Ishikawa (cell line): ENCODE measurements around the gene S100A2.

Source experiments
- CEBPB ChIP-seq: IDR thresholded peaks from 2 replicates; pipeline ENCODE4 v1.6.1; 2012
- CREB1 ChIP-seq: IDR thresholded peaks from 2 replicates; pipeline ENCODE4 v1.6.1; 2012; ENCODE audit warnings: low read depth
- EP300 ChIP-seq: IDR thresholded peaks from 2 replicates; pipeline ENCODE4 v1.6.1; 2012; ENCODE audit warnings: borderline replicate concordance
- FOXM1 ChIP-seq: IDR thresholded peaks from 2 replicates; pipeline ENCODE4 v1.6.1; 2012; ENCODE audit warnings: low read depth, borderline replicate concordance
- MAX ChIP-seq: IDR thresholded peaks from 2 replicates; pipeline ENCODE4 v1.6.1; 2012
- NFIC ChIP-seq: IDR thresholded peaks from 2 replicates; pipeline ENCODE4 v1.6.1; 2012
- RAD21 ChIP-seq: IDR thresholded peaks from 2 replicates; pipeline ENCODE4 v1.6.1; 2012; ENCODE audit warnings: low read depth
- REST ChIP-seq: IDR thresholded peaks from 2 replicates; pipeline ENCODE4 v1.6.1; 2012; ENCODE audit warnings: low read depth, mild to moderate bottlenecking
- TAF1 ChIP-seq: IDR thresholded peaks from 2 replicates; pipeline ENCODE4 v1.6.1; 2012; ENCODE audit warnings: low read depth, mild to moderate bottlenecking
- TCF12 ChIP-seq: IDR thresholded peaks from 2 replicates; pipeline ENCODE4 v1.6.1; 2012; ENCODE audit warnings: low read depth
- YY1 ChIP-seq: IDR thresholded peaks from 2 replicates; pipeline ENCODE4 v1.6.1; 2012; ENCODE audit warnings: low read depth
- ZBTB7A ChIP-seq: IDR thresholded peaks from 2 replicates; pipeline ENCODE4 v1.6.1; 2012; ENCODE audit warnings: low read depth

GRCh38 chr1:153534226-153534924 lies 31.3 kb downstream of the S100A2 start:
- TF ChIP-seq TCF12, result no peak
- no peak for TF ChIP-seq MAX
- TF ChIP-seq CREB1, result no peak
- TF ChIP-seq TAF1, result no peak
- TF ChIP-seq YY1, result no peak
- no peak for TF ChIP-seq RAD21
- TF ChIP-seq EP300, result no peak
- TF ChIP-seq CEBPB, result no peak
- no peak for TF ChIP-seq FOXM1
- TF ChIP-seq REST, result no peak
- no peak for TF ChIP-seq NFIC
- TF ChIP-seq ZBTB7A, result no peak
